ENCODE results near the gene GNAQ. TPM values are rescaled to one million over a fixed set of nuclear protein-coding genes. Genes with fewer than 3 reads are reported as not detected.

The GNAQ gene
- polyA plus RNA-seq, 3 donors, result 8.3 to 51.0 (median 9.6) TPM

- WGBS (ENCODE audit: insufficient coverage), result 100% methylated on average over 4 of the region's 4 CpGs
- Mint-ChIP-seq H3K4me3 (no peak overlapping the region), H3K27me3 (ENCODE audit: low read depth in 3 of 3) (peaks cover 0 to 2% (median 0%) of the 10 kb centered on the region in 3 donors), H3K36me3 (no peaks in the 10 kb centered on the region), H3K27ac (peak overlapping the region in 1 of 7 donors; percentile 1), H3K9me3 (peaks cover 0 to 4% (median 0%) of the 10 kb centered on the region in 7 donors), H3K4me1 (peaks cover 2% of the 10 kb centered on the region)
- H3K27me3 ChIP-seq (ENCODE audit: control insufficient read depth in 2 of 2, insufficient read depth in 2 of 2, low read length in 2 of 2), result no peaks in the 10 kb centered on the region
- no peak overlapping the region for H3K27ac ChIP-seq (ENCODE audit: low read depth in 1 of 2, low read length in 2 of 2)
- no peaks in the 10 kb centered on the region for H3K4me1 ChIP-seq (ENCODE audit: control insufficient read depth in 1 of 2, insufficient read depth in 2 of 2, low read length in 2 of 2)
- no peak overlapping the region for H2AFZ ChIP-seq (ENCODE audit: insufficient read depth, low read depth, low read length, poor library complexity, severe bottlenecking)
- H3K79me2 ChIP-seq (ENCODE audit: insufficient read depth, low read length), result no peaks in the 10 kb centered on the region
- no peak overlapping the region for H3K9ac ChIP-seq (ENCODE audit: insufficient read depth, low read length, poor library complexity, severe bottlenecking)
- H3K4me3 ChIP-seq (replicated peaks in 1 of 3; ENCODE audit: low read depth in 2 of 3, low read length in 3 of 3), result no peak overlapping the region
- intact Hi-C loops (cut with micrococcal nuclease), result loop anchor here in 1 of 2 donors (10.0 kb wide), 1 partner anchor 51 kb away; no protein-coding TSS in a partner anchor
- no peak overlapping the region for H3K4me2 ChIP-seq (replicated peaks; ENCODE audit: extremely low read depth, low read length, poor library complexity, severe bottlenecking)
- H3K9me3 ChIP-seq (replicated peaks in 1 of 2; ENCODE audit: control insufficient read depth in 1 of 2, insufficient read depth in 1 of 2, low read length in 2 of 2), result no peaks in the 10 kb centered on the region
- no peak for DNase-seq
- H3K36me3 ChIP-seq (replicated peaks in 1 of 2; ENCODE audit: control insufficient read depth in 1 of 2, insufficient read depth in 2 of 2, low read length in 2 of 2), result no peaks in the 10 kb centered on the region
- H4K20me1 ChIP-seq (ENCODE audit: insufficient read depth, low read length), result no peaks in the 10 kb centered on the region
- no peak for TF ChIP-seq CTCF (IDR thresholded peaks at IDR 0.05)
Observed at GRCh38 chr9:78044189-78044588, 12.6 kb upstream of the GNAQ start.

- no peak overlapping the region for H2AFZ ChIP-seq (ENCODE audit: insufficient read depth, low read depth, low read length, poor library complexity, severe bottlenecking)
- intact Hi-C loops (cut with micrococcal nuclease), result loop anchor here in 1 of 2 donors (10.0 kb wide), 1 partner anchor 53 kb away; no protein-coding TSS in a partner anchor
- H3K36me3 Mint-ChIP-seq, result no peaks in the 10 kb centered on the region
- H3K27me3 ChIP-seq (ENCODE audit: control insufficient read depth in 2 of 2, insufficient read depth in 2 of 2, low read length in 2 of 2), result no peaks in the 10 kb centered on the region
- H3K79me2 ChIP-seq (ENCODE audit: insufficient read depth, low read length), result no peaks in the 10 kb centered on the region
- H3K4me2 ChIP-seq (replicated peaks; ENCODE audit: extremely low read depth, low read length, poor library complexity, severe bottlenecking), result no peak overlapping the region
- peaks cover 9% of the 10 kb centered on the region for H3K4me1 Mint-ChIP-seq
- 100% methylated on average over 1 of the region's 2 CpGs for WGBS (ENCODE audit: insufficient coverage)
- H3K9me3 Mint-ChIP-seq, result peaks cover 0 to 4% (median 0%) of the 10 kb centered on the region in 7 donors
- H4K20me1 ChIP-seq (ENCODE audit: insufficient read depth, low read length), result no peaks in the 10 kb centered on the region
- peaks cover 0 to 2% (median 0%) of the 10 kb centered on the region in 3 donors for H3K27me3 Mint-ChIP-seq (ENCODE audit: low read depth in 3 of 3)
- no peaks in the 10 kb centered on the region for H3K9me3 ChIP-seq (replicated peaks in 1 of 2; ENCODE audit: control insufficient read depth in 1 of 2, insufficient read depth in 1 of 2, low read length in 2 of 2)
- H3K27ac Mint-ChIP-seq, result no peak overlapping the region
- no peak for DNase-seq
- no peak for TF ChIP-seq CTCF (IDR thresholded peaks at IDR 0.05)
- peaks cover 5 to 8% of the 10 kb centered on the region in 2 donors for H3K4me1 ChIP-seq (ENCODE audit: control insufficient read depth in 1 of 2, insufficient read depth in 2 of 2, low read length in 2 of 2)
- no peak overlapping the region for H3K9ac ChIP-seq (ENCODE audit: insufficient read depth, low read length, poor library complexity, severe bottlenecking)
- H3K36me3 ChIP-seq (replicated peaks in 1 of 2; ENCODE audit: control insufficient read depth in 1 of 2, insufficient read depth in 2 of 2, low read length in 2 of 2), result no peaks in the 10 kb centered on the region
- H3K4me3 ChIP-seq (replicated peaks in 1 of 3; ENCODE audit: low read depth in 2 of 3, low read length in 3 of 3), result no peak overlapping the region
- no peak overlapping the region for H3K4me3 Mint-ChIP-seq
- no peak overlapping the region for H3K27ac ChIP-seq (ENCODE audit: low read depth in 1 of 2, low read length in 2 of 2)
Observed at GRCh38 chr9:78041971-78042370, 10.4 kb upstream of the GNAQ start.

All from CD14-positive monocyte (primary cell).